NCI-H69 (cell line): ENCODE results near the gene CCNA2.
A peak's percentile ranks its signal among the peaks of the same experiment; 100 is the strongest.

Source experiments
- DNase-seq: peaks from one replicate; lab custom pipeline; 2025; lab: John Stamatoyannopoulos, UW

Gene CCNA2

DNA sequence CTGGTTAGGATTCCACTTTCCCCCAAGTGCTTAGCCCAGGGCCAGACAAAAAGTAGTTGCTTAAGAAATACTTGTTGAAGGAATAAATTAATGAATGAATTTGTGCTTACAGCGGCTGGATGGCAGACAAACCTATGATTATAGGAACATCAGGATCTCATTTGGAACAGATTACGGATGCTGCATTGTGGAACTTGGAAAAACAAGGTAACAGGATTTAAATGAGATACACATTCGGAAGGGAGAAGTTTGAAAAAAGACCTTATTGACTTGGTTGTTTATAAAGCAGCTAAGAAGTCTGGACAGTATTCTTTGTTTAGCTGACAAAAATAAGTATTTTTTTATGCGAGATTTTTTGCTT lies 22.0 kb downstream of the CCNA2 start:
- no peak for DNase-seq

DNA sequence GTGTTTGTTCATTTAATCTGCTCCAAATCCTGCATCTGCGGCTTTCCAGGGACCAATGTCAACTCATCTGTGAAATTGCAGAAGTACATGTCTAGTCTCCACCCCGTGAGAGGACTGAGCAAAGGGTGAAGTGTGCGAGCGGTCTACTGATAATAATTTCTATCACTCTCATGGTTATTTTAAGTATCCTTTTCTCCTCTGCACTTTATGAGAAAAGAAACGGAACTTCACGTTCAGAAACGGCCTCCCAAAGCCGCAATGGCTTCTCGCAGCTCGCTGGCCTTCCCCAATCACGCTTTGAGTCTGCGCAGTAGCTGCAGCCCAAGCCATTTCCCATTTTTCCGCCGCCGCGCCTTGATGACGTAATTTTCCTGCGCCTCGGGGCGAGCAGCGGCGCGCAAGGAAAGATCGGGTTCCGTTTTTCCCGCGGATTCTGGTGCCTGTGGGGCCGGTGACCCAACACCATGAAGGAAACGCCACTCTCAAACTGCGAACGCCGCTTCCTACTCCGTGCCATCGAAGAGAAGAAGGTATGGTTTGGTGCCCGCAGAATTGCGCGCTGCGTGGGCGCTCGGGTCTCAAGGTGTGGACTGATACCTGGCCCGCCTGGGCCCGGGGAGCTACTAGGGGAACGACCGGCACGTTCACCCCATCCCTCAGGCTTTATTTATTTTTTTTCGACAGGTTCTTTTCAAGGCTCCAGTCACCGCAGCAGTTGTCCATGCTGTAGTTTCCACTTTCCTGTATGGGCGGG lies 22.5 kb downstream of the CCNA2 start, which contains the start of gene EXOSC9:
Gene EXOSC9 (plus strand): TSS at position 363 of the 754 bp plus-strand sequence. CDS start 102 bp downstream, at position 465.
- peak; percentile 92 for DNase-seq

DNA sequence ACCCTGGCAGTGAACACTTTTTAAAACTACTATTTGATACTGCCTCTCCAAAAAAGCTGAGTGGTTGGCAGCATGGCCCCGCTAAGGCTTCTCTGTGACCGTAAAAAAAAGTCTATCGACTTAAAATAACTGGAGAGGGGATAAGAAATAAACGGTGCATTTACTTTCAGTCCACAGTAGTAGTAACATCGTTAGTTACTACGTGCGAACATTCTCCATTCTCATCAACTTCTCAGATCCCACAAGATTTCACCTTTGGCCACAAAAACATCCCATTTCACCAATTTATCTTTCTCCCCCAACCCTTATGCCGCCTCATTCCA lies 23.1 kb downstream of the CCNA2 start:
- DNase-seq = no peak

DNA sequence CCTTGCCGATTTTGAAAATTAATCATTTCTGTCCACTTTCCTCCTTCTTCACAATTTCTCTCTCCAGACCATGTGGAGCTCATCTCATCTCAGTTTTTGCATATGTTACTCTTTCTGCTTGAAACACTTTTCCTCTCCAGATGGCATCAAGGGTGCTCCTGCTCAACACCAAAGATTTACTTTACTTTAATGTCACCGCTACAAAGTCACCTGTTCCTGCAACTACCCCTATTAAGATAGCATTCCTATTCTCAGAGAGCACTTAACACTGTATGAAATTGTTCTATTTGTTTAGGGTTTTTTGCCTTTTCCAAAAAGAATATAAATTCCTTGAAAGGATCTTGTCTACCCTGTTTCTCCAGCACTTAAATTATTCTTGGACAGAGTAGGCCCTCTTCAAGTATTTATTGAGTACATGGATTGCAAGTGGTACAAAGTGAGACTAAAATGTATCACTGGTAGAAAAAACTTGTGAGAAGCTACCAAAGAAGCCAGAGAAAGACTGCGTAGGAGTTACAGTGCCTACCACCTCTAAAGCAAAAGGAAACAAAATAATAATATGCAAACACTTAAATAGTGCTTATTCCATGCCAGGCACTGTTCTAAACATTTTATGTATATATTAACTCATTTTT lies 23.7 kb downstream of the CCNA2 start:
- DNase-seq = no peak

DNA sequence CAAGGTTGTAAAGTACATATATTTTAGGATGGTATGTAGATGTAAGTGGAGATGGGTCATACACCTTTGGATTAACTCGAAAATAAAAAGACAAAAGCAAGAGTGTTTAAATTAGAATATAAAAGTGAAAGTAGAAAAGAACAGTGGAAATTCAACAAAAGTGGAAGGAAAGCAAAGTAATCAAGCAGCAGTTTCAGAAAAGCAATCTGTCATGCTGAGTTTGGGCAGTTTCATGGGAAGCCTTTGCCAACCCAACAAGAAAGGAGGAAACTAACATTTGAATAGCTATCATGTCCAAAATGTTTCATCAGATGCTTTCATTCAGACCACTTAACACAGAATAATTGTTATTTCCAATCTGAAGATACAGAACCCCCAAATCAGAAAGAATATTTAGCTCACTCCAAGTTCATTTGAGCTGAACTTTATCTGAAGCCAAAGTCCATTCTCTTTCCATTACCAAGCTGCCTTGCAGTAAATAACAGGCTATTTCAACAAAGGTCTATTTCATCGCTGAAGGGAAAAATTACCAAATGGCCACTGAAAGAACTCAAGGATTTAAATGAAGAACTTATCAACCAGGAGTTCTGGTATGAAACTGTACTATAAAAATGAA lies 24.4 kb downstream of the CCNA2 start:
- DNase-seq = no peak

- no peak for DNase-seq
Observed at GRCh38 chr4:121796283-121796682, 27.4 kb downstream of the CCNA2 start.

DNA sequence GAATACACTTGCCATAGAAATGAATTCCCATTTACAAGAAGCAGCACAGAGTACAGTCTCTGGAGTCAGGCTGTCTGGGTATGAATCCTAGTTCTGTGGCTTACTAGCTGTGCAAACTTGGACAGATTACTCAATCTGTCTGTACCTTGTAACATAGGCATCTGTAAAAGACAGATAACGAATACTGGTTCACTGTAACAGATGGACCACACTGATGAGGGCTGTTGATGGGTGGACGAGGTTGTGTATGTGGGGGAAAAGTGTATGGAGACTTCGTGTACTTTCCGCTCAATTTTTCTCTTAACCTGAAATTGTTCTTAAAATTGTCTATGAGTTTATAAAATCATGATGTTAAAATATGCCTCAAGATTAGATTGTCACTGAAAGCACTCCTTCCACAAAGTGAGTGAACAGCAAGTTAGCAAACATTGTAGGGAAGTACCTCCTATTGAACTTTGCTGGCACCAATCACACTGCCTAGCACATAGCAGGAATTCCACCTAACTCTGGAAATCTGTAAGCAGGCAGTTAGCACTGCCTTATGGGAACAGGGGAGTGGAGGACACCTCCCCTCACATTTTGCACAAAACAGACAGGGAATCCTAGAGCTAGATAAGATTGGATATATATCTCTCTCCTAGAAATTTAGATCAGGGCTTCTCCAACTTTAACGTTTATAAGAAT lies 29.0 kb downstream of the CCNA2 start:
- no peak for DNase-seq

DNA sequence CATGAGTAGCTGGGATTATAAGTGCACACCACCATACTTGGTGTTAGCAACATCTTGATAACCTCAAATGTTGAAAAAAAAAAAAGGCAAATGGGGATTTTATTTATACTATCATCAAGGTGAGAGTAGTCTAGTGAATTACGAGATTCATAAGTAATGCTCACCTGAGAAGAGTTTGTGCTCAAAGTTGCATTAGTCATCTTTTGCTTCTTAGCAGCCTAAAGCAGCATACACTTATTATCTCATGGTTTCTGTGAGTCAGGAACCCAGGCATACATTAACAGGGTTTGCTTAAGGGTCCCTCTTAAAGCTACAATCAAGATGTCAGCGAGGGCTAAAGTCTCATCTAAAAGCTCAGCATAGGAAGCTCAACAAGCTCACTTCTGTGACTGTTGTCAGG lies 30.7 kb downstream of the CCNA2 start:
- no peak for DNase-seq

DNA sequence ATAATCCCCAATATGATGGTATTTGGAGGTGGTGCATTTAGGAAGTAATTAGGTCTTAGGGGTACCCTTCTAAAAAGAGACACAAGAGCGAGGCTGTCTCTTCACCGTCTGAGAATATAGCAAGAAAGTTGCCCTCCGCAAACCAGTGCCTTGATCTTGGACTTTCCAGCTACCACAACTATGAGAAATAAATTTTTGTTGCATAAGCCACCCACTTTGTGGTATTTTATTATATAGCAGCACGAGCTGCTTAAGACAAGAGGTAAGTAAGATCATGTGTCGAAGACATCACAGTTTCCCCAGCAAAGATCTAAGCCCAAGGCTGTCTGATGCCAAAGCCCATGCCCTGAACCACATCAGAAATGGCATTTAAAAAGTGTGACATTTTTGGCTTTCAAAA lies 32.2 kb downstream of the CCNA2 start:
- no peak for DNase-seq

GRCh38 chr4:121790976-121791375 lies 32.7 kb downstream of the CCNA2 start:
- no peak for DNase-seq

DNA sequence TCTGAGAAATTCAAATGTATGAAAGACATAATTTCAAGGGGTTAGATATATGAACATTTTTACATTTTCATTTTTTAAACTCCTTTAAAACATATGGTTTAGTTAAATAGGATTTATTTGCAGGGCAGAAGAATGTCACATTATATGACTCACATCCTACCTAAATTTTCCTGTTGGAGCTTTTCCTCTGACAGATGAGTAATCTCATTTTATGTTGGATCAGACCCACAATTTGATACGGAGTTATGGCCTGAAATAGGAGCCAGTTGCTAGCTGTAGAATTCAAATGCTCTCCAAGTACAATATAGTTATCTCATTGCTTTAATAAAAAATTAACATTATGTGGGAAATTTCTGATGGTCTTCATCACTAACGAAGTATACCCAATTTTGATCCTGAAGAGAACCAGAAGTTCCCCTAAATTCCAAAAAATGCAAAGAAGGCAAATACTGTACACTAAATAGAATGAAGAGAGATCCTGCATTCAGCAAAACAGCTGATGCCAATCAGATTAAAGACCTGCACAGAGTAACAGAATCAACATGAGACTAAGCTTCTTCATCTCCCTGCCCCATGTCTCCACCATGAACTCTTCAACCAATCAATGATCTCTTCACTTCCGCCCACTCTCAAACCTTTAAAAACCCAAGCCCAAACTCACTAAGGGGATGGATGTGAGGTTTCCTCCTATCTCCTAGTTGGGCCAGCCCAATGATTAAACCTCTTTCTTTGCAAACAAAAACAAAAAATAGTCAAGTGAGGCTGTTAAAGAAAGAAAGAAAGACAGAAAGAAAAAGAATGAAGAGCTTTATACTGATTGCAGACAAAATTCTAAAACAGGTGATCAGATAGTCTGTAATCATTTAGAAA lies 33.5 kb downstream of the CCNA2 start:
- no peak for DNase-seq

GRCh38 chr4:121789455-121789854 lies 34.2 kb downstream of the CCNA2 start:
- DNase-seq = no peak

DNA sequence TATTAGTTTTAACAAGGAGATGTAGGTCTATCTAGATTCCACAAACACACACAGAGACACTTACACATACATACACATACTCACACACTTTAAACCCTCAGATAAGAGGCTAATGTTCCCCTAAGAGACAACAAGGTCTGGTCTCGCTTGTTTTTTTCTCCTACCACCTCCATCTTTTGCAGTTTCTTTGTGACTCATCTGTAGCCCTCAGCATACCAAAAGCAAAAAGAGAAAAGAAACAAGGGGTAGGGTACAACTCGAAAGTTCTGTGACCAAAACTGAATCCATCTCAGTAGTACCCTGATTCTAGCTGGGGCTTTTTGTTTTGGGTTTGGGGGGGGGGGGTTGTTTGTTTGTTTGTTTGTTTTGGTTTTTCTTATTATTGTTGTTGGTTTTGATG lies 34.8 kb downstream of the CCNA2 start:
- DNase-seq = no peak

DNA sequence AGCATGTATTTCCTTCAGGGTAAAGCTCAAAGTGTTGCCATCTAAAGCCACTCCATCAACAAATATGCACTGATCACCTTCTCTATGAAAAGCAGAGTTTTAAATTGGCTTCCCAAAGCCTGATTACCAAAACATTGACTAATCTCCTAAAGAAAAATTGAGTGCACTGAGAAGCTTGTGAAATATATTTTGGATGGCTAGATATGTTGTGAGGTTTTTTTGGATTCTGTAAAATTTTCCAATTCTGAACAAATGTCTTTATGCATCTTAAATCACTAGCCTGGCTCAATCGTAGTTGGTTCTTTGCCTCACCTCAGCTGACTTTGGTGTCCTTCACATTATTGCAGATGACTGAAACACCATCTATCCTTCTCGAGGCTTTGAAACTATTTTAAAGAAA lies 37.5 kb downstream of the CCNA2 start:
- no peak for DNase-seq

- no peak for DNase-seq
Observed at GRCh38 chr4:121785479-121785878, 38.2 kb downstream of the CCNA2 start.

GRCh38 chr4:121784975-121785374 lies 38.7 kb downstream of the CCNA2 start:
- DNase-seq = no peak

- no peak for DNase-seq
Observed at GRCh38 chr4:121784401-121784800, 39.3 kb downstream of the CCNA2 start.

DNA sequence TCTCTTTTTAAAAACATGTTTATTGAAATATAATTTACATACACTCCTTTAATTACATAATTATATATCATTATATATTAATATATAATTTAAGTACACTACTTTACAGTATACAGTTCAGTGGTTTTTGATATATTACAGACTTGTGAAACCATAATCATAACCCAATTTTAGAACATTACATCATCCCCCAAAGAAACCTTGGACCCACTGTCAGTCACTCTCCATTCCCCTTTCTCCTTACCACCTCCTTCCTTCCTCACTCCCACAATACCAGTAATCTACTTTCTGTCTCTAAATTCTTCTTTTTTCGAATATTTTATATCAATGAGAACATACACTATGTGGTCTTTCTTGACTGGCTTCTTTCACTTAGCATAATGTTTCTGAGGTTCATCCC lies 40.5 kb downstream of the CCNA2 start:
- no peak for DNase-seq

DNA sequence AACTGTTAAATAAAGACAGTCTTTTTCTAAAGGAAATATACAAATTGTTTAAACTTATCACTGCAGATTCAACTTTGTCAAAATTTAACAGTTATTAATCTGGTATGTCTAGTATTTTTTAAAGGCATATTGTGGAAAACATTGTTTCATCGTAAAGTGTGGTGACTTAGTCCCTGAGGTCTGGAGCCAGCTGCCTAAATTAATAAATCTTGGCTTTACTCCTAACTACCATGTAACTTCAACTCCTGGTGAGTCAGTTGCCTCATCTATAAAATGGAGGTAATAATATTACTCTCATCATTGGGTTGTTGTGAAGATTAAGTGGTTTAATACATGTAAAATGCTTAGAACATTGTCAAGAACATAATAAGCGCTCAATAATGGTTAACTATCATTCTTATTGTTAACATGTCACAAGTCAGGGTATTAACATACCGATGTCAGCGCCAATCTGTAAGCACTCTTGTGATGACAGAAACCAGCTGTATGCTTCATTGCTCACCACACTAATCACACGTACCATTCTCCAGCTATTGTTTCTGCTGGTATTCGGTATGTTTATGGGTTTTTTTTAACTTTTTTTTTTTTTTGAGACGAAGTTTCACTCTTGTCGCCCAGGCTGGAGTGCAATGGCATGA lies 44.6 kb downstream of the CCNA2 start:
- DNase-seq = no peak

GRCh38 chr4:121777625-121778024 lies 46.1 kb downstream of the CCNA2 start:
- no peak for DNase-seq

DNA sequence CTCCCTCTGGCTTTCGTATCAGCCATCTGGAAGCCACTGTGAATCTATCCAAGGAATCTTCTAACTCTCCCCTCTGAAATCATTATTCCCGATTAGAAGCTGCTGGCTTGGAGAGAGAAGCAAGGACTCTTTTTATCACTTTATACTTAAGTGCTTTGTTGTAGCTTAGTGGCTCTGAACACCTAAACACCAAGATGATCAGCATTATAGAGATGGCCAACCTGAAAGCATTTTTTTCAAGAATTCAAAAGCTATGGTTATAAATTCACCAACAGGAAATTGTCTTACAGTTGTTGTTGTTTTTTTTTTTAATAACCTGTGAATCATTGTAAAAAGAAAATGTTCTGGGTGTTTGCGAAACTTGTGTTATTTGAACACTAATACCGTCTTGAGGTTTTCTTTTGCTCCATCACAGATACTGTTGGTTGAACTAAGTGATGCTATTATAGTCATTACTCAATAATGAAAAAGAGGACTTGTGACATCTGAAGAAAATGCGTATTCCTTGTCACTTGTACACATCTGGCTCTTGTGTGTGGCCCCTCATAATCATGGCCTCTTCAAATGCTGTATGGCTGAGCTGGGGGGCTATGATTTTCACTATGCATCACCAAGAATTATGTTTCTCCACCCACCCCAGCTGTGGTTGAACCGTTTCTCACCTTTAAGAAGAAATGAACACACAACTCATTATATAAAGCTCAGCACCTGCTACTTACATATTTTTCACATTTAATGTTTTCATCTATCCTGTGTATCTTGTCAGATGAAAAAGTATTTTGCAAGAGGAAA lies 46.9 kb downstream of the CCNA2 start:
- no peak for DNase-seq
